ENCODE results near the gene BCL7C. TPM values are rescaled to one million over a fixed set of nuclear protein-coding genes. Genes with fewer than 3 reads are reported as not detected.

BCL7C gene
- total and polyA plus RNA-seq, 2 of the 13 experiments (the other 11 are each of a cell fraction or from before 2014, with no cell fraction given): 17.7 to 33.8 TPM

GRCh38 chr16:30922420-30922959 is 28.6 kb upstream of the BCL7C start (continued):
- peak; percentile 90; the same call in 1 of the 2 replicates for TF ChIP-seq THAP9 (CRISPR knock-in tag; IDR thresholded peaks at IDR 0.05; ENCODE audit: borderline replicate concordance)
- peak; percentile 1; the same call in 1 of the 2 replicates for TF ChIP-seq MTERF4 (CRISPR knock-in tag; IDR thresholded peaks at IDR 0.05)
- peak; percentile 79; the same call in 1 of the 2 replicates for TF ChIP-seq ZNF567 (CRISPR knock-in tag; IDR thresholded peaks at IDR 0.05; ENCODE audit: borderline replicate concordance)
- peak; percentile 100 for TF ChIP-seq ZNF740 (CRISPR knock-in tag; IDR thresholded peaks at IDR 0.05)
- TF ChIP-seq ZBTB34 (CRISPR knock-in tag; IDR thresholded peaks at IDR 0.05): no peak
- TF ChIP-seq HNRNPH1 (optimal IDR thresholded peaks at IDR 0.05; ENCODE audit: low read depth, low read length): peak; percentile 48
- no peak for TF ChIP-seq ZBTB3 (CRISPR knock-in tag; IDR thresholded peaks at IDR 0.05; ENCODE audit: borderline replicate concordance, low read depth)
- no peak for TF ChIP-seq TRIM24 (CRISPR knock-in tag; IDR thresholded peaks at IDR 0.05)
- TF ChIP-seq ZNF768 (CRISPR knock-in tag; IDR thresholded peaks at IDR 0.05): no peak
- peak; percentile 65; the same call in 1 of the 2 replicates for TF ChIP-seq FOXK1 (CRISPR knock-in tag; IDR thresholded peaks at IDR 0.05; ENCODE audit: borderline replicate concordance, low read depth)
- peak; percentile 97 for TF ChIP-seq SIX4 (CRISPR knock-in tag; IDR thresholded peaks at IDR 0.05)
- TF ChIP-seq ZNF709 (CRISPR knock-in tag; IDR thresholded peaks at IDR 0.05): 0 out of 2 replicates have a peak, but pooled peaks have one; percentile 11
- no peak for TF ChIP-seq MAFF (IDR thresholded peaks at IDR 0.05; ENCODE audit: low read depth, low read length)
- TF ChIP-seq RBM39 (IDR thresholded peaks at IDR 0.05; ENCODE audit: low read depth, low read length, poor library complexity, severe bottlenecking): peak; percentile 17
- no peak for TF ChIP-seq ZBTB8A (CRISPR knock-in tag; IDR thresholded peaks at IDR 0.05; ENCODE audit: borderline replicate concordance, low read depth)
- TF ChIP-seq SUZ12 (IDR thresholded peaks at IDR 0.05; ENCODE audit: low read depth, low read length): peak; percentile 93
- no peak for TF ChIP-seq ZNF432 (CRISPR knock-in tag; IDR thresholded peaks at IDR 0.05; ENCODE audit: borderline replicate concordance)
- peak; percentile 68 for TF ChIP-seq IRF9 (CRISPR knock-in tag; IDR thresholded peaks at IDR 0.05; ENCODE audit: borderline replicate concordance)
- TF ChIP-seq ZNF546 (CRISPR knock-in tag; conservative IDR thresholded peaks at IDR 0.05): no peak
- TF ChIP-seq GLI4 (CRISPR knock-in tag; IDR thresholded peaks at IDR 0.05; ENCODE audit: borderline replicate concordance): no peak
- no peak for TF ChIP-seq ZNF446 (CRISPR knock-in tag; IDR thresholded peaks at IDR 0.05)
- TF ChIP-seq MTA3 (CRISPR knock-in tag; IDR thresholded peaks at IDR 0.05): no peak
- TF ChIP-seq TCF12 (IDR thresholded peaks at IDR 0.05): no peak
- TF ChIP-seq TCF12 (CRISPR knock-in tag; IDR thresholded peaks at IDR 0.05): peak; percentile 57; the same call in 1 of the 2 replicates
- TF ChIP-seq ARNT (IDR thresholded peaks at IDR 0.05): no peak

Data from HepG2 (cell line).